Fibroblast of peridontal ligament (primary cell): Measurements from ENCODE around the gene SNX24.

Experiments used
- DNase-seq: peaks from one replicate; pipeline ENCODE4 v3.0.0-alpha.2; 2010; ENCODE audit errors: extremely low read depth

Gene SNX24

GRCh38 chr5:123007754-123008153, 162.3 kb downstream of the SNX24 start:
- no peak for DNase-seq

DNA sequence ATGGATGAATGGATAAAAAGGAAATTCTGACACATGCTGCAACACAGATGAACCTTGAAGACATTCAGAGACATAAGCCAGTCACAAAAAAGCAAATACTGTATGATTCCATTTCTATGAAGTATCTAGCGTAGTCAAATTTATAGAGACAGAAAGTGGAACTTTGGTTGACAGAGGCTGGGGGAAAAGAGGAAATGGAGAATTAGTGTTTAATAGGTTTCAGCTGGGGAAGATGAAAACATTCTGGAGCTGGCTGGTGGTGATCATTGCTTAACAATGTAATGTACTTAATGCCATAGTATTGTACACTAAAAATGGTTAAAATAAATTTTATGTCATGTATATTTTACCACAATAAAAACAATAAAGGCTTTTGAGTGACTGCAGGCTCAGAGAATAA, 166.9 kb downstream of the SNX24 start:
- peak; percentile 60 for DNase-seq

DNA sequence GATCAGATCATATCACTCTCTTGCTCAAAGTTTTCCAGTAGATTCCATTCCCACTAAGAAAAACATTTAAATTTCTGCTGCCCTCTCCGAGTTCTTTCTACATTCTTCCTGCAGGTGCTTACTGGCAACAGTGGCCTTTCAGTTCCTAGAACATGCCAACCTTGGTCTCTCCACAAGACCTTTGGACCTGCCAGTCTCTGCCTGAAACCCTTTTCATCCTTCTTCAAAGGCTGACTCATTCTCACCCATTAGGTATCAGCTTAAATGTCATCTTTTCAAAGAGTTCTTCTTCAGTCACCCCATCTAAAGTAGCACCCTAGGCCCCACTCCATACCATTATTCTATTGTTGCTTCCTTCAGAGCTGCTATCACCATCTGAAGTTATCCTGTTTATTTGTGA, 169.3 kb downstream of the SNX24 start:
- no peak for DNase-seq

- DNase-seq, result no peak
Measured at GRCh38 chr5:123028222-123028621, 182.8 kb downstream of the SNX24 start.

DNA sequence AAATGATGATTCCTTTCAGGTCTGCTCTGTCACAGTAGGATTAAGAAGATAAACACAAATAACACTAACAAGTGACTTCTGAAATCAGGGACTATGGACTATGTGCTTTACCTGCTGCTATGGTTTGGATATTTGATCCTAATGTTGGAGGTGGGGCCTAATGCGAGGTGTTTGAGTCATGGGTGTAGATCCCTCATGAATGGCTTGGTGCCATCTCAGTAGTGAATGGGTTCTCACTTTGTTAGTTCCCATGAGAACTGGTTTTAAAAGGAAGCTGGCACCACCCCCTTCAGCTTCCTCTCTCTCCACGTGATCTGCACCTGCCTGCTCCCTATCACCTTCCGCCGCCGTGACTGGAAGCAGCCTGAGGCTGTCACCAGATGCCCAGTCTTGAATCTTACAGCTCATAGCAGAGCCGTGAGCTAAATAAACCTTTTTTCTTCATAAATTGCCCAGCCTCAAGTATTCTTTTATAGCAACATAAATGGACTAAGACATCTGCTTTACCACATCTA, 187.8 kb downstream of the SNX24 start:
- no peak for DNase-seq

GRCh38 chr5:123035360-123035917, 190.0 kb downstream of the SNX24 start:
- DNase-seq, result peak; percentile 25

- DNase-seq, result peak; percentile 37
Measured at GRCh38 chr5:123035918-123036390, 190.5 kb downstream of the SNX24 start.

DNA sequence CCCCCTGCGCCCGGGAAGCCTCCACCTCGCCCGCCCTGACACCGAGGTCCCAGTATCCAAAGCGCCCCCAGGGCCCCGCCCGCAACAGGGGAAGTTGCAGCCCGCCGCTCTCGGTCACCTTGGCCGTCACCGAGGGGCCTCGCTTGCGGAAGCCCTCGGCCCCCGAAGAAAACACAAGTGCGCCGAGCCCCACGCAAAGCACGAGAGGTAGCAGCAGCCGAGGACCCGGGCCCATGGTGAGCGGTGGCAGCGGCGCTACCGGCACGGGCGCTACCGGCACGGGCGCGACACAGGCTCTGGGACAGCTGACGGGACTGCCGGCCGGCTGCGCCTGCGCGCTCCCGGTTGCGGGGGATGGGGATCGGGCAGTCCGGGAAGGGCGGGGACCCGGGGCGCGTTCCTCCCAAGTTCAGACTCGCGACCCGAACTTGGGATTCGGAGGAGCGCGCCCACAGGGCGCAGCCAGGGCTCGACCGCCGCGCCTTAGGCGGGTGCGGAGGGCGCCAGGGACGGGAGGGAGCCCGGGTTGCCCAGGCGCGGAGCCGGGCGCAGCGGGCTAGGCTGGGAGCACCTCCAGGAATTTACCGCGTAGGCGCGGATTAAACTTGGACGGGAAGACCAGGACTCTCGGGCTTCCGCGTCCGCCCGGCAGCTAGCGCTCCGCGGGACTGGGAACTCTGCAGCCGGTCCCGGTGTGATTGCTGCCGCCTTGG, 191.1 kb downstream of the SNX24 start, which contains the start of gene PPIC:
TSS of gene PPIC (minus strand) at position 335 of the 713 bp plus-strand sequence. CDS start at position 235, 100 bp downstream.
- peak; percentile 67 for DNase-seq

DNA sequence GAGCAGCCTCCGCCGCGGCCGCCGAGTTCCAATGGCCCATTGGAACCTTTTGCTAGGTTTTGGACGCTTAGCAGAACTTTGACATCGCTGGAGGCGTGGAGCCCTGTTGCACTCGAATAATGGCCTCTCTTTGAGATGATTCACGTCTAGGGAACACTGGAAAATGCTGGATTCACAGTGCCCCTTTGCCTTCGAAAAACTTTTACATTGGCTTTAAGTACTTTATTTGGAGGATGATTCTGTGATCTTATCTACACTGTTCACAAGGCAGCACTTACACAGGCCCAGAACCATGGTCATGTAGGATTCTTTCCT, 191.6 kb downstream of the SNX24 start:
- DNase-seq, result peak; percentile 64

DNA sequence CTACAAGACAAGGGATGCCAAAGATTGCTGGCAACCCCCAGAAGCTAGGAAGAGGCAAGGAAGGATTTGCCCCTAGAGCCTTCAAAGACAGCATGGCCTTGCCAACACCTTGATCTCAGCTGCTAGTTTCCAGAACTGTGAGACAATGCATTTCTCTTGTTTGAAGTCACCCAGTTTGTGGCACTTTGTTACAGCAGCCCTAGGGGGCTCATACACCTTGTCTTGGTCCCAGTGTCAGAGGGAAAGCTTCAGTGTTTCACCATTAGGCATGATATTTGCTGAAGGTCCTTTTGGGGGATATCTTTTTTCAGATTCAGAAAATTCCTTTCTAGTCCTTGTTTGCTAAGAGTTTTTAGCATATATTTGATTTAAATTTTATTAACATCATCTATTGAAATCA, 194.3 kb downstream of the SNX24 start:
- DNase-seq, result no peak

DNA sequence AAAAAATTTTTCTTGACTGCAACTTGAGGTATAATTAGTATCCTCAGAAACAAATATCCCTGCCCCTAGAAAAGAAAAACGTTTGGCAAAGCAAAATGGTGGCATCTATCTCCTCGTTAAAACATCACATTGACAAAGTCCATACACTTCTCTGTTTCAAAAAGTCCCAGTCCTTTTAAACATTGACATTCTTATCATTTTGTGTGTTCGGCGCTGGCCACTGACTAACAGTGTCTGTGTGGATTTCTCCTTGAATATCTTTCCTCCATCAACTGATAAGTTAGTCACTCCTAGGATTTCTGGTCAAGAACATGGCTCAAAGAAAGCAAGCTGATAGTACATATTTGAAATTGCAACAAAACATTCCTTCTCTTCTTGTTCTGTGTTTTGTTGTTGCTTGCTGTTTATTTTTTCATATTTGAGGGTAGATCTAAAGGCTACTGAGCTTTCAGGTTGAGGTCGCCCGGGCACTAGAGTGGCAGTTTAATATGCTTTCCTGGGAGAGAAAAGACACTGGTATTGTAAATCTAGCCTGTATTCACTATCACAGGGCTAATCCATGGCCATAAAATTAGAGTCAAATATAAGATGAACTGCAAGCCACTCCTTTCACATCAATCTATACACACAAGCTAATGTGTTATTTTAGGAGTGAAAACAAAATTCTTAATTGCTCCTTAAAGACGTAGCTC, 199.7 kb downstream of the SNX24 start:
- no peak for DNase-seq

GRCh38 chr5:123046222-123046621, 200.8 kb downstream of the SNX24 start:
- no peak for DNase-seq

DNA sequence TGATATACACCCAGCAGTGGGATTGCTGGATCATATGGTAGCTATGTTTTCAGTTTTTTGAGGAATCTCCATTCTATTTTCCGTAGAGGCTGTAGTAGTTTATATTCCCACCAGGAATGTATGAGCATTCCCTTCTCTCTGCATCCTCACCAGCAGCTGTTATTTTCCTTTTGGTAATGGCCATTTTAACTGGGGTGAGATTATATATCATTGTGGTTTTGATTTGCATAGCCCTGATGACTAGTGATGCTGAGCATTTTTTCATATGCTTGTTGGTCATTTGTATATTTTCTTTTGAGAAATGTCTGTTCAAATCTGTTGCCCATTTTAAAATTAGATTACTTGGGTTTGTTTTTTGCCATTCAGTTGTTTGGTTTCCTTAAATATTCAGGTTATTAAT, 202.3 kb downstream of the SNX24 start:
- peak; percentile 61 for DNase-seq

- no peak for DNase-seq
Measured at GRCh38 chr5:123051206-123051605, 205.8 kb downstream of the SNX24 start.
